ENCODE data around the gene SUSD4. TPM values are rescaled to one million over a fixed set of nuclear protein-coding genes. Genes with fewer than 3 reads are reported as not detected.

Gene SUSD4
- total RNA-seq, 3 donors from 2014 or later: 0.43 to 0.79 (median 0.77) TPM

- Histone ChIP-seq H3K4me3 (no peak overlapping the region), H3K4me1 (ENCODE audit: low read depth) (no peaks in the 10 kb centered on the region), H3K36me3 (ENCODE audit: low read depth) (no peaks in the 10 kb centered on the region), H3K9me3 (no peaks in the 10 kb centered on the region)
- ATAC-seq (no peak), DNase-seq (no peak)
- intact Hi-C loops (cut with DNase I, micrococcal nuclease): no loop called here
- no peak for TF ChIP-seq CTCF (IDR thresholded peaks at IDR 0.05)
These were observed 102.1 kb downstream of the SUSD4 start for GRCh38 chr1:223261914-223262313.

GRCh38 chr1:223260712-223261111, 103.3 kb downstream of the SUSD4 start:
- no peaks in the 10 kb centered on the region for H3K9me3 ChIP-seq
- ATAC-seq (no peak), DNase-seq (no peak)
- intact Hi-C loops (cut with DNase I, micrococcal nuclease): no loop called here
- no peak overlapping the region for H3K4me3 ChIP-seq
- H3K36me3 ChIP-seq (ENCODE audit: low read depth): no peaks in the 10 kb centered on the region
- no peak for TF ChIP-seq CTCF (IDR thresholded peaks at IDR 0.05)
- H3K4me1 ChIP-seq (ENCODE audit: low read depth): no peaks in the 10 kb centered on the region

GRCh38 chr1:223259462-223259861, 104.5 kb downstream of the SUSD4 start:
- Histone ChIP-seq H3K36me3 (ENCODE audit: low read depth) (no peaks in the 10 kb centered on the region), H3K4me3 (no peak overlapping the region), H3K4me1 (ENCODE audit: low read depth) (no peaks in the 10 kb centered on the region), H3K9me3 (no peaks in the 10 kb centered on the region)
- ATAC-seq (no peak), DNase-seq (no peak)
- intact Hi-C loops (cut with DNase I, micrococcal nuclease): no loop called here
- TF ChIP-seq CTCF (IDR thresholded peaks at IDR 0.05): no peak

- Histone ChIP-seq H3K9me3 (no peaks in the 10 kb centered on the region), H3K36me3 (ENCODE audit: low read depth) (no peaks in the 10 kb centered on the region), H3K4me1 (ENCODE audit: low read depth) (no peaks in the 10 kb centered on the region), H3K4me3 (no peak overlapping the region)
- no peak for TF ChIP-seq CTCF (IDR thresholded peaks at IDR 0.05)
- peak; percentile 22 for ATAC-seq
- intact Hi-C loops (cut with DNase I, micrococcal nuclease): no loop called here
- no peak for DNase-seq
These were observed 105.2 kb downstream of the SUSD4 start for GRCh38 chr1:223258751-223259198.

GRCh38 chr1:223257856-223258550, 106.0 kb downstream of the SUSD4 start:
- no peaks in the 10 kb centered on the region for H3K36me3 ChIP-seq (ENCODE audit: low read depth)
- DNase-seq (no peak), ATAC-seq (no peak)
- no peak overlapping the region for H3K4me3 ChIP-seq
- intact Hi-C loops (cut with DNase I, micrococcal nuclease): no loop called here
- H3K4me1 ChIP-seq (ENCODE audit: low read depth): no peaks in the 10 kb centered on the region
- TF ChIP-seq CTCF (IDR thresholded peaks at IDR 0.05): no peak
- H3K9me3 ChIP-seq: no peaks in the 10 kb centered on the region
